CD4-positive, alpha-beta memory T cell (primary cell): ENCODE measurements around the gene RAC3. TPM values are rescaled to one million over a fixed set of nuclear protein-coding genes. Genes with fewer than 3 reads are reported as not detected.
A peak's percentile ranks its signal among the peaks of the same experiment; 100 is the strongest.

Source experiments
- CTCF ChIA-PET: fragments of 350-600 bp; sonication (Branson Sonifier 250); formaldehyde crosslinking; loops from one replicate; lab custom pipeline; 2021; ENCODE audit warnings: inconsistent platforms; ENCODE audit not compliant: partially characterized antibody; lab: Charles Lee
- POLR2A ChIA-PET: fragments of 350-600 bp; sonication (Branson Sonifier 250); formaldehyde crosslinking; loops from one replicate; lab custom pipeline; 2021; ENCODE audit not compliant: partially characterized antibody; lab: Charles Lee
- DNase-seq, 5 donors: peaks; one replicate each; pipeline versions ENCODE4 v3.0.0 to v3.0.0-alpha.2; 2020 to 2022; ENCODE audit warnings: mixed read lengths in 1 of 5
- H3K27ac ChIP-seq: one replicate; pipeline ENCODE4 v1.7.0; 2013; ENCODE audit warnings: low read depth, low read length
- H3K27me3 ChIP-seq: 2 replicates; pipeline ENCODE4 v1.7.0; 2013; ENCODE audit warnings: mild to moderate bottlenecking, low read length, moderate library complexity; ENCODE audit not compliant: insufficient read depth
- H3K36me3 ChIP-seq: 2 replicates; pipeline ENCODE4 v1.7.0; 2013; ENCODE audit warnings: mild to moderate bottlenecking, low read length, moderate library complexity; ENCODE audit not compliant: insufficient read depth
- H3K4me1 ChIP-seq: 2 replicates; pipeline ENCODE4 v1.7.0; 2013; ENCODE audit warnings: mild to moderate bottlenecking, low read length, moderate library complexity; ENCODE audit not compliant: insufficient read depth
- H3K4me3 ChIP-seq, 2 donors: one replicate each; pipeline ENCODE4 v1.7.0; 2013; ENCODE audit warnings: low read length in 2 of 2, mild to moderate bottlenecking in 1 of 2
- H3K9me3 ChIP-seq, 2 donors: one replicate each; pipeline ENCODE4 v1.7.0; 2013; ENCODE audit warnings: low read length in 2 of 2, control low read depth in 1 of 2; ENCODE audit not compliant: control insufficient read depth in 1 of 2
- H3K27ac Mint-ChIP-seq, 7 donors: one replicate each; pipeline ENCODE4 v1.8.0; 2020 to 2021; ENCODE audit warnings: mixed read lengths in 7 of 7, mild to moderate bottlenecking in 6 of 7, inconsistent platforms in 3 of 7, moderate library complexity in 3 of 7
- H3K27me3 Mint-ChIP-seq, 2 donors: one replicate each; pipeline ENCODE4 v1.8.0; 2020 to 2021; ENCODE audit warnings: mixed read lengths in 2 of 2
- H3K36me3 Mint-ChIP-seq, 2 donors: one replicate each; pipeline ENCODE4 v1.8.0; 2020 to 2021; ENCODE audit warnings: mixed read lengths in 2 of 2, inconsistent platforms in 1 of 2, mild to moderate bottlenecking in 1 of 2
- H3K4me1 Mint-ChIP-seq, 4 donors: one replicate each; pipeline ENCODE4 v1.8.0; 2020 to 2021; ENCODE audit warnings: mixed read lengths in 4 of 4, mild to moderate bottlenecking in 1 of 4
- H3K4me3 Mint-ChIP-seq, 8 donors: one replicate each; pipeline ENCODE4 v1.8.0; 2020 to 2021; ENCODE audit warnings: mixed read lengths in 8 of 8, mild to moderate bottlenecking in 7 of 8, moderate library complexity in 6 of 8, inconsistent platforms in 3 of 8
- H3K9me3 Mint-ChIP-seq, 8 donors: one replicate each; pipeline ENCODE4 v1.8.0; 2020 to 2021; ENCODE audit warnings: mixed read lengths in 8 of 8, mild to moderate bottlenecking in 5 of 8, inconsistent platforms in 3 of 8, moderate library complexity in 1 of 8
- intact Hi-C: fragments of 100-400 bp; cut with micrococcal nuclease; formaldehyde crosslinking; loops from one replicate; pipeline ENCODE4 v1.15.1; 2023
- polyA plus RNA-seq, 2 donors: library from polyadenylated mRNA; unstranded; fragments of 300-500 nt; fragmentation: Illumina TruSeq; gene quantifications; one replicate each; pipeline ENCODE4 v1.2.3, GENCODE V29; 2021
- total RNA-seq, 2 experiments: library from RNA; stranded (reverse); gene quantifications; one replicate each; pipeline ENCODE4 v1.2.3, GENCODE V29; 2021

The RAC3 gene
- total and polyA plus RNA-seq, 4 experiments from 2014 or later, result 0.44 to 2.3 (median 0.86) TPM; not detected in 1

DNA sequence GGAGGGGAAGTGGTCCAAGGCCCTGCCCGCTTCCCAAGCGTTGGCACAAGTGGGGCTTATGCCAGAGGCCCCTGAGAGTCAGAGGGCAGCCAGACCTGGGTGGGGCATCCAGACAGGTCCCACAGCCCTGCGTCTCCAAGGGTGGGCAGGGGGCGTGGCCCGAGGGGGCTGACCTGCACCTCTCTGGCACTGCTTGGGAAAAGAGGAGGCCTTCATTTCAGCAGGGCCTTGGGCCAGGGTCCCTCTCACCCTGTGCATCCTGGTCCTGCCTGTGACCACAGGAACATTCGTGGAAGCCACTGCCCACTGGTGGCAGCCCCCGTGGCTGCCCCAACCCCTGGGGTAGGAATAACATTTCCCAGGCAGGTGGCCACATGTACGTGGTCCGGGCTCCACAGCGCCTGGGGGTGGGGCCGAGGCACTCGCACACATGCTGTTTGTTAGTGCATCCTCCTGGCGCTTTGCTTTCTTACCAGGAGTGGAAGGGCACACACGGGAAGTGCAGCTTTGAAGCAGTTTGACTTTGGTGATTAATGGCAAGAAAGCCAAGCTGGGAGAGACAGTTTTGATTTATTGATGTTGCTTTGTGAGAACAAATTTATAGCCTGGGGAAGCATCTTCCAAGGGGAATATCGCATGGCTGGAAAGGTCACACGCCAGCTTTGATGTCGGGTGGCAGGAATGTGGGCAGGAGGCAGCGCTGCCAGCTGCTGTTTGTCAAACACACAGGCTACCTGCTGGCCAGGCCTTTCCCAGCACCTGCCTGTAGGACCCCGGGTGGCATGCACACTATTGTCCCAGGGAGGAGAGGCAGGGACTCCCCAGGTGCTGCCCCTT, 13.1 kb upstream of the RAC3 start:
- no peak overlapping the region for H3K27ac ChIP-seq
- DNase-seq, result no peak
- no peaks in the 10 kb centered on the region for H3K9me3 ChIP-seq
- ChIA-PET CTCF (interaction anchor here (1.4 to 7.5 kb wide), 5 partner anchors 9 to 64 kb away, joined by 3 to 81 read pairs (median 5); partner anchors contain the start of genes ASPSCR1 and NOTUM), POLR2A (interaction anchor here (1.2 to 1.7 kb wide), 2 partner anchors 41 to 59 kb away, joined by 4 read pairs; partner anchors contain the start of gene ASPSCR1)
- H3K36me3 ChIP-seq, result no peaks in the 10 kb centered on the region
- H3K4me3 ChIP-seq, result no peak overlapping the region
- Mint-ChIP-seq H3K4me1 (peaks cover 3 to 22% (median 15%) of the 10 kb centered on the region in 4 donors), H3K27ac (peak overlapping the region in 2 of 7 donors; percentile 11 to 15), H3K27me3 (no peaks in the 10 kb centered on the region), H3K4me3 (peak overlapping the region in 2 of 8 donors; percentile 3 to 59), H3K9me3 (no peaks in the 10 kb centered on the region), H3K36me3 (peaks cover 3% of the 10 kb centered on the region in 2 donors)
- H3K27me3 ChIP-seq, result no peaks in the 10 kb centered on the region
- H3K4me1 ChIP-seq, result peaks cover 19% of the 10 kb centered on the region
- intact Hi-C loops, result no loop called here

- Histone ChIP-seq H3K27me3 (no peaks in the 10 kb centered on the region), H3K27ac (no peak overlapping the region), H3K4me3 (no peak overlapping the region), H3K36me3 (no peaks in the 10 kb centered on the region), H3K4me1 (peaks cover 25% of the 10 kb centered on the region), H3K9me3 (no peaks in the 10 kb centered on the region)
- Mint-ChIP-seq H3K36me3 (peaks cover 3% of the 10 kb centered on the region in 2 donors), H3K4me1 (peaks cover 3 to 25% (median 17%) of the 10 kb centered on the region in 4 donors), H3K9me3 (no peaks in the 10 kb centered on the region), H3K4me3 (no peak overlapping the region), H3K27me3 (no peaks in the 10 kb centered on the region), H3K27ac (peak overlapping the region in 1 of 7 donors; percentile 11)
- POLR2A ChIA-PET, result interaction anchor here (1.2 to 5.1 kb wide), 3 partner anchors 19 to 59 kb away, joined by 3 to 57 read pairs (median 4); partner anchors contain the start of genes ASPSCR1, DCXR and NOTUM
- DNase-seq, result no peak
- intact Hi-C loops, result no loop called here
- CTCF ChIA-PET, result interaction anchor here (0.9 to 7.5 kb wide), 11 partner anchors 10 to 108 kb away, joined by 3 to 81 read pairs (median 5); partner anchors contain the start of genes ASPSCR1 and NOTUM
Observed at GRCh38 chr17:82018989-82019689, 12.3 kb upstream of the RAC3 start.

- peak overlapping the region in 1 of 8 donors; percentile 30 for H3K4me3 Mint-ChIP-seq
- intact Hi-C loops, result loop anchor here (5.0 kb wide), 3 partner anchors 77 to 182 kb away; partner anchors contain the start of genes FASN and P4HB
- H3K27me3 ChIP-seq, result no peaks in the 10 kb centered on the region
- no peaks in the 10 kb centered on the region for H3K27me3 Mint-ChIP-seq
- peaks cover 3% of the 10 kb centered on the region in 2 donors for H3K36me3 Mint-ChIP-seq
- H3K4me1 ChIP-seq, result peaks cover 28% of the 10 kb centered on the region
- H3K9me3 ChIP-seq, result no peaks in the 10 kb centered on the region
- H3K36me3 ChIP-seq, result no peaks in the 10 kb centered on the region
- H3K4me3 ChIP-seq, result no peak overlapping the region
- no peak overlapping the region for H3K27ac Mint-ChIP-seq
- ChIA-PET POLR2A (interaction anchor here (0.6 to 5.1 kb wide), 5 partner anchors 18 to 149 kb away, joined by 3 to 57 read pairs (median 3); partner anchors contain the start of genes ARHGDIA, DCXR and NOTUM), CTCF (interaction anchor here (0.9 to 7.5 kb wide), 13 partner anchors 10 to 107 kb away, joined by 3 to 81 read pairs (median 5); partner anchors contain the start of genes ASPSCR1, DCXR and NOTUM)
- no peak overlapping the region for H3K27ac ChIP-seq
- H3K9me3 Mint-ChIP-seq, result no peaks in the 10 kb centered on the region
- DNase-seq, result peak; percentile 43 to 56 (median 55)
- peaks cover 3 to 26% (median 17%) of the 10 kb centered on the region in 4 donors for H3K4me1 Mint-ChIP-seq
Observed at GRCh38 chr17:82019690-82020571, 11.5 kb upstream of the RAC3 start.

GRCh38 chr17:82020572-82021106, 10.8 kb upstream of the RAC3 start:
- no peak overlapping the region for H3K4me3 Mint-ChIP-seq
- peaks cover 3% of the 10 kb centered on the region in 2 donors for H3K36me3 Mint-ChIP-seq
- H3K27ac Mint-ChIP-seq, result peak overlapping the region in 1 of 7 donors; percentile 7
- H3K27me3 Mint-ChIP-seq, result no peaks in the 10 kb centered on the region
- DNase-seq, result peak in 1 of 5 donors; percentile 17
- peaks cover 28% of the 10 kb centered on the region for H3K4me1 ChIP-seq
- no peaks in the 10 kb centered on the region for H3K9me3 ChIP-seq
- no peaks in the 10 kb centered on the region for H3K36me3 ChIP-seq
- POLR2A ChIA-PET, result interaction anchor here (0.6 to 5.1 kb wide), 8 partner anchors 10 to 150 kb away, joined by 3 to 57 read pairs (median 9); partner anchors contain the start of genes ARHGDIA, DCXR, NOTUM and RAC3
- H3K9me3 Mint-ChIP-seq, result no peaks in the 10 kb centered on the region
- H3K4me3 ChIP-seq, result no peak overlapping the region
- no peaks in the 10 kb centered on the region for H3K27me3 ChIP-seq
- peaks cover 3 to 30% (median 18%) of the 10 kb centered on the region in 4 donors for H3K4me1 Mint-ChIP-seq
- CTCF ChIA-PET, result interaction anchor here (1.0 to 7.5 kb wide), 10 partner anchors 10 to 106 kb away, joined by 3 to 81 read pairs (median 8); partner anchors contain the start of genes DCXR and NOTUM
- intact Hi-C loops, result loop anchor here (1.0 to 5.0 kb wide), 4 partner anchors 61 to 182 kb away; partner anchors contain the start of genes FASN and P4HB
- no peak overlapping the region for H3K27ac ChIP-seq

- peaks cover 3% of the 10 kb centered on the region in 2 donors for H3K36me3 Mint-ChIP-seq
- H3K27ac ChIP-seq, result peak overlapping the region; percentile 65
Observed at GRCh38 chr17:82021107-82021899, 10.2 kb upstream of the RAC3 start.

More at GRCh38 chr17:82021107-82021899, 10.2 kb upstream of the RAC3 start:
- H3K4me3 Mint-ChIP-seq, result peak overlapping the region; percentile 81 to 89 (median 86)
- no peaks in the 10 kb centered on the region for H3K9me3 Mint-ChIP-seq
- peak; percentile 48 to 62 (median 59) for DNase-seq
- peaks cover 3 to 30% (median 18%) of the 10 kb centered on the region in 4 donors for H3K4me1 Mint-ChIP-seq
- no peaks in the 10 kb centered on the region for H3K36me3 ChIP-seq
- H3K27me3 ChIP-seq, result no peaks in the 10 kb centered on the region
- no peaks in the 10 kb centered on the region for H3K27me3 Mint-ChIP-seq
- ChIA-PET POLR2A (interaction anchor here (1.0 to 5.1 kb wide), 10 partner anchors 9 to 104 kb away, joined by 3 to 57 read pairs (median 12); partner anchors contain the start of genes DCXR, DUS1L, FASN and NOTUM), CTCF (interaction anchor here (1.3 to 7.5 kb wide), 6 partner anchors 9 to 67 kb away, joined by 4 to 81 read pairs (median 12); partner anchors contain the start of genes DCXR and NOTUM)
- peak overlapping the region; percentile 68 to 89 (median 83) for H3K27ac Mint-ChIP-seq
- peak overlapping the region in 1 of 2 donors; percentile 72 for H3K4me3 ChIP-seq
- H3K9me3 ChIP-seq, result no peaks in the 10 kb centered on the region
- intact Hi-C loops, result loop anchor here (1.0 to 5.0 kb wide), 4 partner anchors 62 to 181 kb away; partner anchors contain the start of genes FASN and P4HB
- peaks cover 28% of the 10 kb centered on the region for H3K4me1 ChIP-seq
